Myocyte (in vitro differentiated cells): ENCODE results near the gene LIN9. TPM values are rescaled to one million over a fixed set of nuclear protein-coding genes. Genes with fewer than 3 reads are reported as not detected.
"Not testable (repeated sequence)": the region's sequence is repeated elsewhere in the genome, so short reads cannot be mapped to it uniquely, and the experiment has no call there.

Experiments
- DNase-seq: peaks from one replicate; pipeline ENCODE4 v3.0.0-alpha.2; 2012; ENCODE audit warnings: low read depth
- polyA plus RNA-seq: library from polyadenylated mRNA; unstranded; fragments of >200 nt; gene quantifications from one replicate; pipeline ENCODE4 v1.2.1, GENCODE V29; 2012; ENCODE audit warnings: missing spikeins
- total RNA-seq: library from RNA; depleted of rRNA; stranded (reverse); fragments of >200 nt; gene quantifications from 2 replicates; pipeline ENCODE4 v1.2.3, GENCODE V29; 2014

Gene LIN9
- total RNA-seq: 2.1 and 4.4 TPM in 2 replicates
- polyA plus RNA-seq: 0.59 TPM

- peak; percentile 92 for DNase-seq
Observed at GRCh38 chr1:226308723-226309397, at the start of gene LIN9. TSS of gene LIN9 (minus strand) at chr1:226309164. CDS start at chr1:226309139, 25 bp downstream.

GRCh38 chr1:226357416-226357815 is 48.5 kb upstream of the LIN9 start:
- DNase-seq: no peak

GRCh38 chr1:226355669-226356551 is 46.9 kb upstream of the LIN9 start:
- DNase-seq: peak; percentile 94

GRCh38 chr1:226355016-226355415 is 46.1 kb upstream of the LIN9 start:
- no peak for DNase-seq

GRCh38 chr1:226353698-226354525 is 44.9 kb upstream of the LIN9 start:
- DNase-seq: no peak

GRCh38 chr1:226351709-226352108 is 42.7 kb upstream of the LIN9 start:
- DNase-seq: no peak

GRCh38 chr1:226350519-226350865 is 41.5 kb upstream of the LIN9 start:
- no peak for DNase-seq

GRCh38 chr1:226349801-226350518 is 41.0 kb upstream of the LIN9 start:
- DNase-seq: no peak

- no peak for DNase-seq
Observed at GRCh38 chr1:226349081-226349480, 40.1 kb upstream of the LIN9 start.

- DNase-seq: no peak
Observed at GRCh38 chr1:226344441-226345259, 35.7 kb upstream of the LIN9 start.

- DNase-seq: no peak
Observed at GRCh38 chr1:226342656-226343055, 33.7 kb upstream of the LIN9 start.

GRCh38 chr1:226340111-226340510 is 31.1 kb upstream of the LIN9 start:
- DNase-seq: not testable (repeated sequence)

- DNase-seq: no peak
Observed at GRCh38 chr1:226337276-226337875, 28.4 kb upstream of the LIN9 start.

- DNase-seq: no peak
Observed at GRCh38 chr1:226335661-226336060, 26.7 kb upstream of the LIN9 start.

- no peak for DNase-seq
Observed at GRCh38 chr1:226332947-226333346, 24.0 kb upstream of the LIN9 start.

- DNase-seq: no peak
Observed at GRCh38 chr1:226329237-226329636, 20.3 kb upstream of the LIN9 start.

GRCh38 chr1:226327761-226328162 is 18.8 kb upstream of the LIN9 start:
- DNase-seq: no peak

GRCh38 chr1:226325178-226325577 is 16.2 kb upstream of the LIN9 start:
- DNase-seq: peak; percentile 23

GRCh38 chr1:226324479-226324878 is 15.5 kb upstream of the LIN9 start:
- DNase-seq: no peak

- no peak for DNase-seq
Observed at GRCh38 chr1:226322986-226323385, 14.0 kb upstream of the LIN9 start.
